Astrocyte of the cerebellum (primary cell): ENCODE results near the gene RAC2.

Experiments
- DNase-seq: peaks from one replicate; pipeline ENCODE4 v3.0.0-alpha.2; 2011; ENCODE audit warnings: low read depth
- H3K4me3 ChIP-seq: 2 replicates; pipeline ENCODE4 v1.5.1; 2011; ENCODE audit warnings: mild to moderate bottlenecking, low read depth, low read length, moderate library complexity
- in situ Hi-C: cut with HindIII; loops from 2 replicates; pipeline ENCODE4 v1.10.0; 2017; ENCODE audit warnings: low sequenced_read_pairs
- TF ChIP-seq, protein P1 (sequence below): IDR thresholded peaks from 2 replicates; pipeline ENCODE4 v1.5.1; 2012; ENCODE audit warnings: low read length, low read depth, moderate library complexity, mild to moderate bottlenecking; ENCODE audit errors: missing control alignments

Gene RAC2

DNA sequence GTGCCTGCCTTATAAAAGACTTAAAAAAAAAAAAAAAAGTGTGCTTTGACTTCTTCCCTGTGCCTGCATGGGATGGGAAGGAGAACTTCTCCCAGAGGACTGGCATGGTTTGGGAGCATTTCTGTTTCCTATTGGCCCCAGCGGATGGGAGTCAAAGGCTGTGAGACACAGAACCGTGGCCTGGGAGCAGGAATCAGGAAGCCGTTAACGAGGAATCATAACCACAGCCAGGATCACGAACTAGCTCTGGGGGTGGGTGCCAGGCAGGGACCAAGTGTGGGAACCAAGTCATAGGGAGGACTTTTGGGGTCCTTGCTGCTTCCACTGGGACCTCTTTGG, 56.5 kb downstream of the RAC2 start:
- H3K4me3 ChIP-seq, result peak overlapping the region; percentile 44
- in situ Hi-C loops, result no loop called here
- TF ChIP-seq, protein P1, sequence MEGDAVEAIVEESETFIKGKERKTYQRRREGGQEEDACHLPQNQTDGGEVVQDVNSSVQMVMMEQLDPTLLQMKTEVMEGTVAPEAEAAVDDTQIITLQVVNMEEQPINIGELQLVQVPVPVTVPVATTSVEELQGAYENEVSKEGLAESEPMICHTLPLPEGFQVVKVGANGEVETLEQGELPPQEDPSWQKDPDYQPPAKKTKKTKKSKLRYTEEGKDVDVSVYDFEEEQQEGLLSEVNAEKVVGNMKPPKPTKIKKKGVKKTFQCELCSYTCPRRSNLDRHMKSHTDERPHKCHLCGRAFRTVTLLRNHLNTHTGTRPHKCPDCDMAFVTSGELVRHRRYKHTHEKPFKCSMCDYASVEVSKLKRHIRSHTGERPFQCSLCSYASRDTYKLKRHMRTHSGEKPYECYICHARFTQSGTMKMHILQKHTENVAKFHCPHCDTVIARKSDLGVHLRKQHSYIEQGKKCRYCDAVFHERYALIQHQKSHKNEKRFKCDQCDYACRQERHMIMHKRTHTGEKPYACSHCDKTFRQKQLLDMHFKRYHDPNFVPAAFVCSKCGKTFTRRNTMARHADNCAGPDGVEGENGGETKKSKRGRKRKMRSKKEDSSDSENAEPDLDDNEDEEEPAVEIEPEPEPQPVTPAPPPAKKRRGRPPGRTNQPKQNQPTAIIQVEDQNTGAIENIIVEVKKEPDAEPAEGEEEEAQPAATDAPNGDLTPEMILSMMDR, result no peak
- DNase-seq, result no peak

DNA sequence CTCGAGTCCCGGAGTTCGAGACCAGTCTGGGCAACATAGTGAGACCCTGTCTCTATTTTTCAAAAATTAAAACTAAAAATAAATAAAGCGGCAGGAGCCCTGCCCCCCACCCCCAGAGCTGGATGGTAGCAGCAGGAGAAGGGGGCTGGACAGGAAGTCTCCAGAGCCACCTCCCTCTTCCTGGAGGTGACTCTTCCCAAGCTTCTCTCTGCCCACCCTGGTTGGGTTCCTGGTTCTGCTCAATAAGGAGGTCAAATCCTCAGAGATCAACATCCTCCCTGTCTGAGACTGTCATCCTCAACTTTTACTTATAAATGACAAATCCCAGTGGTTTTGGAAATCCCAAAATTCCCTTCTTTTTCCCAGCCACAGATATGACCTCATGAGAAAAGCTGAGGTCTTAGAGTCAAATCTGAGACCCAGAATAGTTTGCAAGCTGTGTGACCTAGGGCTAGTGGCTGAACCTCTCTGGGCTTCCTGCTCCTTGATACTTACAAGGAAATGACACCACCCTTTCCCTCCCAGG, 57.0 kb downstream of the RAC2 start:
- no peak for DNase-seq
- TF ChIP-seq, protein P1, result no peak
- peak overlapping the region; percentile 44 for H3K4me3 ChIP-seq
- in situ Hi-C loops, result no loop called here

DNA sequence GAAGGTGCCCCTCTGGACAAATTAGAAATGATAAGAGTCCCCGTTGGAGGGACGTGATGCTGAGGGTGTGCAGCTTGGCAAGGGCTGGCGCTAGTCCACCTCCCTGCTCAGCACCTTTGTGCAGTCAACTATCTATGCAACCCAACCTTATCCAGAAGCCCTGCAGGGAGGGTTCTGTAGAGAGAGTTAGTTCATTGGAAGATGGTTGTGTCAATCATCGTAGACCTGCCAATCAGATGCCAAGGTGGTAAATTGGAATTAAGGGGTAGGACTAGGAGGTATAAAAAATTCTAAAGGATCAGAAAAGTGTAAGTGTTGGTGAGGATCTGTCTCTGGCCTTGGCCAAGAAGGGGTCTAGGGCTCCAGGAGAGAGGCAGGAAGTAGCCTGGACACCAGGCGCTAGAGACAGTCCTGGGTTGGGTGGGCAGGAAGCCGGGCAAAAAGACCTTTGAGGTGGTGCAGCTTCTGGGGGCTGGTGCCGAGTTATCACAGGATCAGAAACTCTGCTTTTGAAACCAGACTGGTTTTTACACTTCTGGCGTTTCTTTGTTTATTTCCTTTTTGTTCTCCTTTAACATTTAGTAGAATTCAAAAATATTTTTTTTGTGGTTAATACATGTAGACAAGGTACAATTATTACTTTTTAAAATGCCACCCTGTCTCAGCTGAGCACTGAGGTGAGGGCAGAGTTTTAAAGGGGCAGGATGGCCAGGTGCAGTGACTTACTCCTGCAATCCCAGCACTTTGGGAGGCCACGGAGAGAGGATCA, 57.7 kb downstream of the RAC2 start:
- peak; percentile 63 for DNase-seq
- TF ChIP-seq, protein P1, result no peak
- no peak overlapping the region for H3K4me3 ChIP-seq
- in situ Hi-C loops, result no loop called here

GRCh38 chr22:37185646-37186227, 58.3 kb downstream of the RAC2 start:
- in situ Hi-C loops, result no loop called here
- H3K4me3 ChIP-seq, result no peak overlapping the region
- no peak for DNase-seq
- TF ChIP-seq, protein P1, result no peak

DNA sequence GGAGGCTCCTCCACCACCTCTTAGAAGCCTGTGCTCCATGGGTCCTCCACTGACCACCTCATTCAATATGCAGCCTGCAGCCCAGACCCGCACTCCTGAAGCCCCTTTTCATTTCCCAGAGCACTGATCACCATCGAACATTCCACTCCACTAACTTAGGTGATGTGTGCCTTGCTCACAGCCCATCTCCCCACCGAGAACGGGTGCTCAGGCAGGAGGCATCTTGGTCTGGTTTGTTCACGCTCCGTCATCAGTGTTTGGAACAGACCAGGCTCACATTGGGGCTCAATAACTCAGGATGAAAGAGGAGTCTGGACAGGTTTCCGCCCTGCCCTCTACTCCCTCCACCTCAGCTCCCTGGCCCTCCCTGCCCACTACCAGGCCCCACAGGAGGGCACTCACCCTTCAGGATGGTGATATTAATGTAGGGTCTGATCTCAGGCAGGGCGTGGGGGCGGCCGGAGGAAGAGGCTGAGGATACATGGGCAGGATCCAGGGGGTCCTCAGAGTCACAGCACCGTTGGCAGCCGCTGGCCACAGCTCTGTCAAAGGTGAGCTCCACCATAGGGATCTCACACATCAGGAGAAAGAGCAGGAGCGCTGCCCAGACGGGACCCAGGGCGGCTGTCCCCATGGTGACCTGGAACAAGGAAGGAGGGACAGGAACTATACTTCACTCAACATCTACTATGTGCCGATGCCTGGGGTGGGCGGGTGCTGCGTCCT, 59.1 kb downstream of the RAC2 start:
- in situ Hi-C loops, result no loop called here
- TF ChIP-seq, protein P1, result no peak

GRCh38 chr22:37184380-37184755, 59.7 kb downstream of the RAC2 start:
- DNase-seq, result no peak
- TF ChIP-seq, protein P1, result no peak
- no peak overlapping the region for H3K4me3 ChIP-seq
- in situ Hi-C loops, result no loop called here

More for the DNA sequence above, 59.1 kb downstream of the RAC2 start:
- no peak for DNase-seq
- H3K4me3 ChIP-seq, result no peak overlapping the region
